ENCODE data around the gene CSRNP3.
"Not testable (repeated sequence)": the region's sequence is repeated elsewhere in the genome, so short reads cannot be mapped to it uniquely, and the experiment has no call there.

Gene CSRNP3

GRCh38 chr2:165590999-165591398 is 121.5 kb downstream of the CSRNP3 start:
- not testable (repeated sequence) for DNase-seq (ENCODE audit: low spot score)

GRCh38 chr2:165593081-165593480 is 123.6 kb downstream of the CSRNP3 start:
- no peak for DNase-seq (ENCODE audit: low spot score)

- no peak for DNase-seq (ENCODE audit: low spot score)
Measured at GRCh38 chr2:165594231-165594934, 124.9 kb downstream of the CSRNP3 start.

- DNase-seq (ENCODE audit: low spot score), result no peak
Measured at GRCh38 chr2:165594935-165595255, 125.4 kb downstream of the CSRNP3 start.

GRCh38 chr2:165596788-165597187 is 127.3 kb downstream of the CSRNP3 start:
- DNase-seq (ENCODE audit: low spot score), result no peak

- DNase-seq (ENCODE audit: low spot score), result no peak
Measured at GRCh38 chr2:165601065-165601830, 131.8 kb downstream of the CSRNP3 start.

- DNase-seq (ENCODE audit: low spot score), result no peak
Measured at GRCh38 chr2:165601928-165602521, 132.5 kb downstream of the CSRNP3 start.

- DNase-seq (ENCODE audit: low spot score), result no peak
Measured at GRCh38 chr2:165609672-165610071, 140.2 kb downstream of the CSRNP3 start.

- no peak for DNase-seq (ENCODE audit: low spot score)
Measured at GRCh38 chr2:165610591-165611029, 141.1 kb downstream of the CSRNP3 start.

- no peak for DNase-seq (ENCODE audit: low spot score)
Measured at GRCh38 chr2:165617741-165618481, 148.4 kb downstream of the CSRNP3 start.

- no peak for DNase-seq (ENCODE audit: low spot score)
Measured at GRCh38 chr2:165618806-165619205, 149.3 kb downstream of the CSRNP3 start.

GRCh38 chr2:165621086-165621560 is 151.6 kb downstream of the CSRNP3 start:
- DNase-seq (ENCODE audit: low spot score), result no peak

GRCh38 chr2:165623161-165623560 is 153.7 kb downstream of the CSRNP3 start:
- no peak for DNase-seq (ENCODE audit: low spot score)

- DNase-seq (ENCODE audit: low spot score), result no peak
Measured at GRCh38 chr2:165623783-165624469, 154.4 kb downstream of the CSRNP3 start.

GRCh38 chr2:165624470-165624800 is 154.9 kb downstream of the CSRNP3 start:
- no peak for DNase-seq (ENCODE audit: low spot score)

GRCh38 chr2:165627470-165627869 is 158.0 kb downstream of the CSRNP3 start:
- no peak for DNase-seq (ENCODE audit: low spot score)

- no peak for DNase-seq (ENCODE audit: low spot score)
Measured at GRCh38 chr2:165629776-165630175, 160.3 kb downstream of the CSRNP3 start.

- DNase-seq (ENCODE audit: low spot score), result no peak
Measured at GRCh38 chr2:165630236-165630635, 160.7 kb downstream of the CSRNP3 start.

GRCh38 chr2:165631089-165631488 is 161.6 kb downstream of the CSRNP3 start:
- DNase-seq (ENCODE audit: low spot score), result no peak

GRCh38 chr2:165632594-165632993 is 163.1 kb downstream of the CSRNP3 start:
- no peak for DNase-seq (ENCODE audit: low spot score)

GRCh38 chr2:165633431-165633830 is 163.9 kb downstream of the CSRNP3 start:
- DNase-seq (ENCODE audit: low spot score), result no peak

- no peak for DNase-seq (ENCODE audit: low spot score)
Measured at GRCh38 chr2:165634282-165634681, 164.8 kb downstream of the CSRNP3 start.

Measured in activated CD4-positive, alpha-beta T cell treated with anti-CD3 and anti-CD28 coated beads, Interleukin-2, Interleukin-4, amounts not matched to agents 100 ng/mL and 50 ng/mL, durations not matched to agents 16 hours and 8 hours (primary cell).